ENCODE results near the gene LY6G6F.
"Not testable (repeated sequence)": the region's sequence is repeated elsewhere in the genome, so short reads cannot be mapped to it uniquely, and the experiment has no call there.

LY6G6F gene

DNA sequence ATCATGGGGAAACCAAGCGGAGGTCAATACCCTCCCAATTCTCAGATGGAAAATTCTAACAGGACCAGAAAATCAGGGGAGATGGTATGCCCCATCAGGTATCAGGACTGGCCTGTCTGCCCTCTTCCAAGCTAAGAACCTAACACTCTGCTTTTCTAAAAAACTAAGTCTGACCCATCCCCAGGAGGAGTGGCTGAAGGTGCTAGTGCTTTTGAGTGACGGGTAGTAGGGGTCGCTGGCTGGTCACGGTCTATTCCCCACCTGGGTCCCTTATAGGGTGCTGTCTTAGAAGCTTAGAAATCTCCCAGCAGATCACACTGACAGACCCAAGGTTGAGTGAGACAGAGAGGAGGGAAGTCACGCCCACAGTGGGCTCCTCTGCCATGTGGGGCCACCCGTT is 13.1 kb upstream of the LY6G6F start:
- H3K4me3 ChIP-seq (ENCODE audit: low read length), result no peak overlapping the region
- H3K36me3 ChIP-seq (ENCODE audit: insufficient read depth, low read depth, low read length), result peaks cover 71% of the 10 kb centered on the region
- no peaks in the 10 kb centered on the region for H3K27me3 ChIP-seq (ENCODE audit: insufficient read depth, low read length)
- no peaks in the 10 kb centered on the region for H3K9me3 ChIP-seq (ENCODE audit: insufficient read depth, low read depth, low read length)
- H3K4me1 ChIP-seq (ENCODE audit: insufficient read depth, low read length), result no peaks in the 10 kb centered on the region
- H3K9ac ChIP-seq (ENCODE audit: low read depth, low read length), result no peak overlapping the region
- H3K27ac ChIP-seq (ENCODE audit: low read length), result no peak overlapping the region

DNA sequence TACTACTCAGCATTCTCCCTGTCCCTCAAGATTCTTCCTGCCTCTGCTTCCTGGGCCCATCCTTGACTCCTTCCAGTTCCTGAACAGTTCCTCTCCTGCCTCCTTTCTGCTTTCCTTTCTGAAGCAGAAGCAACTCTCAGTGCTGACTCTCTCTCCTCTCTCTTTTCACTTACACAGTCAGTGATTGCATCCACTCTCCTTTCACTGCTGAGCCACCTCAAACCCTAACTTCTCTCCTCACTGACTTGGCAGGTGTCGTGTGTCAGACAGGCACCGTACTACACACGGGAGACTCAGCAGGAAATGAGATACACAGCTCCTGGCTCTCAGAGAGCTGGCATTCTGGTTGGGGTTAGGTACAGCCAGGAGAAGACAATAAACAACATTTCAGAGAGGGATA is 9.1 kb upstream of the LY6G6F start:
- Histone ChIP-seq H3K27me3 (ENCODE audit: insufficient read depth, low read length) (no peaks in the 10 kb centered on the region), H3K9ac (ENCODE audit: low read depth, low read length) (no peak overlapping the region), H3K4me3 (ENCODE audit: low read length) (no peak overlapping the region), H3K9me3 (ENCODE audit: insufficient read depth, low read depth, low read length) (no peaks in the 10 kb centered on the region), H3K36me3 (ENCODE audit: insufficient read depth, low read depth, low read length) (peaks cover 51% of the 10 kb centered on the region), H3K27ac (ENCODE audit: low read length) (no peak overlapping the region), H3K4me1 (ENCODE audit: insufficient read depth, low read length) (peaks cover 5% of the 10 kb centered on the region; the same call in 1 of the 2 replicates)

DNA sequence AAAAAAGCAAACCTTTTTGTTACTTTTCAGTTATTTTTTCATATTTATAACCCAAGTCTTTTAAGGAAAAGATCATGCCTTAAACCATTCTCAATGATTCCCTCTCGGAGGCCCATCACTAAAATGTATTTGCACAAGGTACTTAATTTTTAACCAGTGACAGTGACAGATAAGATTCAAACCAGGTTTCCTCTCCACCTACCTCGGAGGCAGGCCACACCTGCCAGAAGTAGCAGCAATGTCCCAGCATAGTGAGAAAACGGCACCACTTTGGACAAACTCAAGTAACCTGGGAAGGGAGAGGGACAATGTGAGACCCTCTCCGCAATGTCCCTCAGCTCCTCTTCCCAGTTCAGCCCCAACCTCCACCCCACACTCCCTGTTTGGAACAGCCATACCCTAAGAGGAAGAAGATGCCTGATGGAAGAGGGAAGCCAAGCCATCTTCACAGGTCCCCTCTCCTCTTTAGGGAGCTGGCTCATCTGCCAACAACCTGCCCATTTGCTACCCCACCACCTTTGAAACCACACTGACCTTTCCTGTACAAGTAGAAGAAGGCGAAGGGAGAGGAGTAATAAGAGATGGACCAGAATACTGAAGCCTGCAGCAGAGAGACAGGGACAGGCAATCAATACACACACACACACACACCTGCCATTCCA is 5.8 kb upstream of the LY6G6F start:
- peaks cover 28% of the 10 kb centered on the region for H3K36me3 ChIP-seq (ENCODE audit: insufficient read depth, low read depth, low read length)
- H3K9me3 ChIP-seq (ENCODE audit: insufficient read depth, low read depth, low read length), result no peaks in the 10 kb centered on the region
- no peak overlapping the region for H3K4me3 ChIP-seq (ENCODE audit: low read length)
- peaks cover 5% of the 10 kb centered on the region; the same call in 1 of the 2 replicates for H3K4me1 ChIP-seq (ENCODE audit: insufficient read depth, low read length)
- H3K27me3 ChIP-seq (ENCODE audit: insufficient read depth, low read length), result no peaks in the 10 kb centered on the region
- H3K27ac ChIP-seq (ENCODE audit: low read length), result no peak overlapping the region
- no peak overlapping the region for H3K9ac ChIP-seq (ENCODE audit: low read depth, low read length)

GRCh38 chr6:31701666-31702404 is 4.8 kb upstream of the LY6G6F start:
- Histone ChIP-seq H3K4me1 (ENCODE audit: insufficient read depth, low read length) (peaks cover 5% of the 10 kb centered on the region; the same call in 1 of the 2 replicates), H3K36me3 (ENCODE audit: insufficient read depth, low read depth, low read length) (peaks cover 20% of the 10 kb centered on the region), H3K27me3 (ENCODE audit: insufficient read depth, low read length) (no peaks in the 10 kb centered on the region), H3K9me3 (ENCODE audit: insufficient read depth, low read depth, low read length) (no peaks in the 10 kb centered on the region), H3K27ac (ENCODE audit: low read length) (no peak overlapping the region), H3K9ac (ENCODE audit: low read depth, low read length) (peak overlapping the region; percentile 91), H3K4me3 (ENCODE audit: low read length) (peak overlapping the region; percentile 91)

DNA sequence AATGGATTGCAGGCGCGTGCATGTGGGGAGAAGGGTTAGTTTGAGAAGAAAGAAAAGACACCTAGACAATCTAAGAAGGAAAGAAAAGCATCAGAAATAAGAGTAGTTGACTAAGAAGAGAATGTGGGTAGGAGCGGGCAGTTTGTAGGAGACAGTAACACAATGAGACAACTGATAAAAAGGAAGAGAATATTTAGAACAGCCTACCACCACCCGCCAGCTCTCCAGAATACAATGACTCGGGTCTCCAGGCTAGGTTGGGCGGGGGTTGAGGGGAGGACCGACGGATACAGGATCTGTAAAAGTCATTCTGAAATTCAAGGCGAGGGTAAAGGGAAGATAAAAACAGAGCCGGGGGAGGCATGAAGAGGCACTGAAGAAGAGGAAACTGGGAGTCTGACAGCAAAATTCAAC is 4.3 kb upstream of the LY6G6F start:
- peaks cover 5% of the 10 kb centered on the region; the same call in 1 of the 2 replicates for H3K4me1 ChIP-seq (ENCODE audit: insufficient read depth, low read length)

GRCh38 chr6:31702819-31703716 is 3.6 kb upstream of the LY6G6F start, which contains the start of gene ABHD16A:
Gene ABHD16A (minus strand): TSS chr6:31703324. CDS start chr6:31703281, 43 bp downstream.
- Histone ChIP-seq H3K36me3 (ENCODE audit: insufficient read depth, low read depth, low read length) (peaks cover 13% of the 10 kb centered on the region; the same call in 1 of the 2 replicates), H3K4me3 (ENCODE audit: low read length) (peak within 1 kb of the TSS; percentile 91), H3K4me1 (ENCODE audit: insufficient read depth, low read length) (peaks cover 5% of the 10 kb centered on the region; the same call in 1 of the 2 replicates), H3K9ac (ENCODE audit: low read depth, low read length) (peak within 1 kb of the TSS; percentile 91), H3K9me3 (ENCODE audit: insufficient read depth, low read depth, low read length) (no peaks in the 10 kb centered on the region), H3K27me3 (ENCODE audit: insufficient read depth, low read length) (no peaks in the 10 kb centered on the region), H3K27ac (ENCODE audit: low read length) (no peak within 1 kb of the TSS)

More for the DNA sequence above, 4.3 kb upstream of the LY6G6F start:
- Histone ChIP-seq H3K36me3 (ENCODE audit: insufficient read depth, low read depth, low read length) (peaks cover 18% of the 10 kb centered on the region; the same call in 1 of the 2 replicates), H3K27ac (ENCODE audit: low read length) (no peak overlapping the region), H3K9me3 (ENCODE audit: insufficient read depth, low read depth, low read length) (no peaks in the 10 kb centered on the region), H3K9ac (ENCODE audit: low read depth, low read length) (peak overlapping the region; percentile 91), H3K4me3 (ENCODE audit: low read length) (peak overlapping the region; percentile 91), H3K27me3 (ENCODE audit: insufficient read depth, low read length) (no peaks in the 10 kb centered on the region)

DNA sequence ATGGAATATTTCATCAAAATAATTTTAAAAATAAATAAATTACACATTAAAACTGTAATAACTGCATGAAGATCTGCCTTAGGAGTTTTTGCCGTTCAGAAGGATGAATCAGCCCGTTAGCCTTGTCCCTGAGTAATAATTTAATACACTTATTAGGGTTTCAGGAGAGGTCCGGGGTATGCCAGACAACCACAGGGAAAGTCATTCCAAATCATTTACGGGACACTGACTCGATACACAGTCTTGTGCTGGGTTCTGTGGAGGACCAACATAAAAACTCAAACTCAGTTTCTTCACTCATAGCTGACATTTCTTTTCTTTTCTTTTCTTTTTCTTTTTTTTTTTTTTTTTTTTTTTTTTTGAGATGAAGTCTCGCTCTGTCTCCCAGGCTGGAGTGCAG is 735 bp upstream of the LY6G6F start:
- no peaks in the 10 kb centered on the region for H3K36me3 ChIP-seq (ENCODE audit: insufficient read depth, low read depth, low read length)
- peaks cover 5% of the 10 kb centered on the region; the same call in 1 of the 2 replicates for H3K4me1 ChIP-seq (ENCODE audit: insufficient read depth, low read length)

DNA sequence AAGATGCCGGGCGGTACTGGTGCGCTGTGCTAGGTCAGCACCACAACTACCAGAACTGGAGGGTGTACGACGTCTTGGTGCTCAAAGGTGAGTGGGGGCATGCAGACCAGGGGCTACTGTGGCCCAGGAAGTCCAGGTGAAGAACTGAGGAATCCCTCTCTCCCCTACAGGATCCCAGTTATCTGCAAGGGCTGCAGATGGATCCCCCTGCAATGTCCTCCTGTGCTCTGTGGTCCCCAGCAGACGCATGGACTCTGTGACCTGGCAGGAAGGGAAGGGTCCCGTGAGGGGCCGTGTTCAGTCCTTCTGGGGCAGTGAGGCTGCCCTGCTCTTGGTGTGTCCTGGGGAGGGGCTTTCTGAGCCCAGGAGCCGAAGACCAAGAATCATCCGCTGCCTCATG is 1.0 kb downstream of the LY6G6F start:
- Histone ChIP-seq H3K27ac (ENCODE audit: low read length) (no peak overlapping the region), H3K36me3 (ENCODE audit: insufficient read depth, low read depth, low read length) (no peaks in the 10 kb centered on the region), H3K9ac (ENCODE audit: low read depth, low read length) (no peak overlapping the region), H3K27me3 (ENCODE audit: insufficient read depth, low read length) (no peaks in the 10 kb centered on the region), H3K9me3 (ENCODE audit: insufficient read depth, low read depth, low read length) (no peaks in the 10 kb centered on the region), H3K4me3 (ENCODE audit: low read length) (no peak overlapping the region), H3K4me1 (ENCODE audit: insufficient read depth, low read length) (no peaks in the 10 kb centered on the region)

More for the DNA sequence above, 735 bp upstream of the LY6G6F start:
- H3K9ac ChIP-seq (ENCODE audit: low read depth, low read length), result no peak overlapping the region
- H3K27ac ChIP-seq (ENCODE audit: low read length), result no peak overlapping the region
- no peaks in the 10 kb centered on the region for H3K9me3 ChIP-seq (ENCODE audit: insufficient read depth, low read depth, low read length)
- H3K27me3 ChIP-seq (ENCODE audit: insufficient read depth, low read length), result no peaks in the 10 kb centered on the region
- H3K4me3 ChIP-seq (ENCODE audit: low read length), result no peak overlapping the region

GRCh38 chr6:31708224-31708623 is 1.6 kb downstream of the LY6G6F start:
- Histone ChIP-seq H3K4me1 (ENCODE audit: insufficient read depth, low read length) (peaks cover 1% of the 10 kb centered on the region; the same call in 1 of the 2 replicates), H3K9me3 (ENCODE audit: insufficient read depth, low read depth, low read length) (no peaks in the 10 kb centered on the region), H3K27ac (ENCODE audit: low read length) (no peak overlapping the region), H3K4me3 (ENCODE audit: low read length) (no peak overlapping the region), H3K36me3 (ENCODE audit: insufficient read depth, low read depth, low read length) (no peaks in the 10 kb centered on the region), H3K27me3 (ENCODE audit: insufficient read depth, low read length) (no peaks in the 10 kb centered on the region), H3K9ac (ENCODE audit: low read depth, low read length) (no peak overlapping the region)

GRCh38 chr6:31709157-31709556 is 2.5 kb downstream of the LY6G6F start:
- H3K27ac ChIP-seq (ENCODE audit: low read length); H3K27me3 ChIP-seq (ENCODE audit: insufficient read depth, low read length); H3K9me3 ChIP-seq (ENCODE audit: insufficient read depth, low read depth, low read length); H3K36me3 ChIP-seq (ENCODE audit: insufficient read depth, low read depth, low read length); H3K4me3 ChIP-seq (ENCODE audit: low read length); H3K9ac ChIP-seq (ENCODE audit: low read depth, low read length): not testable (repeated sequence)
- H3K4me1 ChIP-seq (ENCODE audit: insufficient read depth, low read length), result peaks cover 11% of the 10 kb centered on the region; the same call in 1 of the 2 replicates

DNA sequence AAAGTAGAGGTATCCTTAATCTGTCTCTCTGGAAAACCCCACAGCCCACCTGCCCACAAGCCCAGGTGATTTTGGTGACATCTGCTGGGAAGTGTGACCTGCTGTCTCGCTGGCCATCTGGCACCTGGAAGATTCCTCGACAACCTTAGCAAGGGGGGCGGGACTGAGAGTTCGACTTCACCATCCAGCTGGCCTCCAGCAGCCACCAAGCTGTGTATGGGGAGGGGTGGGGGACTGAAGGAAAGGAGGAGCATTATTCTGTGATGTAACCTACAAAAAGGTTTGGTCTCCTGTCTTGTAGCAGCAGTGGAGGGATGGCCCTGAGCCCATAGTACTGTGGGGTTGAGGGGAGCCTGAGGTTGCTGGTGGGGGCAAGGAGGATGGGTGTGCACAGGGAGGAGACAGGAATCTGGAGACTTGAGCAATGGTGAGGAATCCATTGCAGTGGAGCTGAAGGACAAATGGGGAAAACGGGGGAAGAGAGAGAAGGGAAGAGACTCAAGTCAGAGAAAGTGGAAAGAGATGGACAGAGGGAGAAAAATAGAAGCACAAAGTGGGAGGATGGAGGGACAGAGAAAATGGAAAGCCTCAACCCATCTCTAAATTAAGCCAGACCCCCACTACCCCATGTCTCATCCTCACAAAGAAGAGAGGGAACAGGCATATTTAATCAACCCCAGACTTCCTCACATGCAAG is 4.0 kb downstream of the LY6G6F start:
- H3K9me3 ChIP-seq (ENCODE audit: insufficient read depth, low read depth, low read length), result no peaks in the 10 kb centered on the region
- H3K9ac ChIP-seq (ENCODE audit: low read depth, low read length), result no peak overlapping the region
- H3K4me3 ChIP-seq (ENCODE audit: low read length), result no peak overlapping the region
- H3K36me3 ChIP-seq (ENCODE audit: insufficient read depth, low read depth, low read length), result no peaks in the 10 kb centered on the region
- H3K27ac ChIP-seq (ENCODE audit: low read length), result no peak overlapping the region
- H3K4me1 ChIP-seq (ENCODE audit: insufficient read depth, low read length), result peaks cover 20% of the 10 kb centered on the region; the same call in 1 of the 2 replicates
- H3K27me3 ChIP-seq (ENCODE audit: insufficient read depth, low read length), result no peaks in the 10 kb centered on the region
